HEK293 (cell line): ENCODE results near the gene PTPN20.

ENCODE experiments used
- CTCF ChIA-PET: fragments of 350-600 bp; formaldehyde crosslinking; extraction: SDS; loops from one replicate; lab custom pipeline; 2021; ENCODE audit warnings: antibody characterized with exemption; lab: Yijun Ruan, JAX
- POLR2A ChIA-PET: fragments of 300-600 bp; formaldehyde crosslinking; extraction: SDS; loops from one replicate; lab custom pipeline; 2020; ENCODE audit warnings: antibody characterized with exemption, inconsistent platforms; lab: Yijun Ruan, JAX
- H3K27ac ChIP-seq: fragments of 200-500 bp; sonication (Bioruptor generic); 2 replicates; pipeline ENCODE4 v1.5.1; 2014; ENCODE audit warnings: low read depth, low read length, control low read depth, inconsistent platforms; ENCODE audit errors: extremely low read depth
- H3K36me3 ChIP-seq, 2 experiments: fragments of 200-500 bp in 1 of 2; sonication (Bioruptor generic) in 1 of 2; 1 replicate in 1 of 2; 2 replicates in 1 of 2; pipeline ENCODE4 v1.5.1; 2014 to 2017; ENCODE audit warnings: inconsistent platforms in 2 of 2, low read length in 2 of 2; ENCODE audit not compliant: control insufficient read depth in 2 of 2, insufficient read depth in 1 of 2
- H3K4me1 ChIP-seq: fragments of 200-500 bp; sonication (Bioruptor generic); 2 replicates; pipeline ENCODE4 v1.5.1; 2014; ENCODE audit warnings: mild to moderate bottlenecking, low read length, inconsistent platforms; ENCODE audit not compliant: control insufficient read depth, insufficient read depth
- H3K4me3 ChIP-seq: 2 replicates; pipeline ENCODE4 v1.5.1; 2011; ENCODE audit warnings: low read depth, mild to moderate bottlenecking, control low read depth, low read length, moderate library complexity
- H3K9me3 ChIP-seq: fragments of 200-500 bp; sonication (Bioruptor generic); 2 replicates; pipeline ENCODE4 v1.5.1; 2014; ENCODE audit warnings: low read depth, low read length, inconsistent platforms; ENCODE audit not compliant: control insufficient read depth, insufficient read depth
- FEZF1 ChIP-seq: fragments of 450-650 bp; formaldehyde crosslinking; IDR thresholded peaks from 2 replicates; pipeline ENCODE4 v1.5.1; 2016; ENCODE audit warnings: missing biosample characterization, missing genetic modification characterization
- GLIS1 ChIP-seq: fragments of 450-650 bp; formaldehyde crosslinking; IDR thresholded peaks from 2 replicates; pipeline ENCODE4 v1.5.1; 2016; ENCODE audit warnings: missing biosample characterization, missing genetic modification characterization
- INSM2 ChIP-seq: fragments of 450-650 bp; formaldehyde crosslinking; IDR thresholded peaks from 2 replicates; pipeline ENCODE4 v1.5.1; 2016; ENCODE audit warnings: missing biosample characterization, missing genetic modification characterization
- KLF10 ChIP-seq: fragments of 450-650 bp; IDR thresholded peaks from 2 replicates; pipeline ENCODE4 v1.5.1; 2018; ENCODE audit warnings: missing biosample characterization, mild to moderate bottlenecking, missing genetic modification characterization
- KLF8 ChIP-seq: fragments of 450-650 bp; formaldehyde crosslinking; IDR thresholded peaks from 2 replicates; pipeline ENCODE4 v1.5.1; 2016; ENCODE audit warnings: missing biosample characterization, missing genetic modification characterization
- OVOL3 ChIP-seq: fragments of 450-650 bp; formaldehyde crosslinking; IDR thresholded peaks from 2 replicates; pipeline ENCODE4 v1.5.1; 2016; ENCODE audit warnings: missing biosample characterization, missing genetic modification characterization
- ZBTB17 ChIP-seq: fragments of 450-650 bp; formaldehyde crosslinking; IDR thresholded peaks from 2 replicates; pipeline ENCODE4 v1.5.1; 2016; ENCODE audit warnings: missing biosample characterization, missing genetic modification characterization
- ZBTB49 ChIP-seq: fragments of 450-650 bp; formaldehyde crosslinking; IDR thresholded peaks from 2 replicates; pipeline ENCODE4 v1.5.1; 2016; ENCODE audit warnings: missing biosample characterization, missing genetic modification characterization, low read depth
- ZNF211 ChIP-seq: fragments of 450-650 bp; formaldehyde crosslinking; IDR thresholded peaks from 2 replicates; pipeline ENCODE4 v1.5.1; 2016; ENCODE audit warnings: low read depth, missing biosample characterization, missing genetic modification characterization
- ZNF239 ChIP-seq: fragments of 450-650 bp; formaldehyde crosslinking; IDR thresholded peaks from 2 replicates; pipeline ENCODE4 v1.5.1; 2016; ENCODE audit warnings: missing biosample characterization, missing genetic modification characterization
- ZNF274 ChIP-seq, 2 experiments: fragments of 200-500 bp in 1 of 2; fragments of 450-650 bp in 1 of 2; sonication (Bioruptor generic) in 1 of 2; formaldehyde crosslinking in 1 of 2; IDR thresholded peaks; 2 replicates each; pipeline versions ENCODE4 v1.5.1 to v1.6.1; 2014 to 2016; ENCODE audit warnings: borderline replicate concordance in 1 of 2, inconsistent platforms in 1 of 2, low read length in 1 of 2, missing biosample characterization in 1 of 2, missing genetic modification characterization in 1 of 2
- ZNF292 ChIP-seq: fragments of 450-650 bp; formaldehyde crosslinking; IDR thresholded peaks from 2 replicates; pipeline ENCODE4 v1.5.1; 2016; ENCODE audit warnings: low read depth, missing biosample characterization, missing genetic modification characterization, borderline replicate concordance
- ZNF324 ChIP-seq: fragments of 450-650 bp; formaldehyde crosslinking; IDR thresholded peaks from 2 replicates; pipeline ENCODE4 v1.5.1; 2016; ENCODE audit warnings: missing biosample characterization, missing genetic modification characterization
- ZNF433 ChIP-seq: fragments of 450-650 bp; formaldehyde crosslinking; IDR thresholded peaks from 2 replicates; pipeline ENCODE4 v1.5.1; 2016; ENCODE audit warnings: missing biosample characterization, missing genetic modification characterization, low read depth
- ZNF488 ChIP-seq: fragments of 450-650 bp; formaldehyde crosslinking; IDR thresholded peaks from 2 replicates; pipeline ENCODE4 v1.5.1; 2016; ENCODE audit warnings: missing biosample characterization, missing genetic modification characterization
- ZNF544 ChIP-seq: fragments of 450-650 bp; formaldehyde crosslinking; IDR thresholded peaks from 2 replicates; pipeline ENCODE4 v1.5.0; 2017; ENCODE audit warnings: missing biosample characterization, missing genetic modification characterization
- ZNF548 ChIP-seq: fragments of 450-650 bp; formaldehyde crosslinking; IDR thresholded peaks from 2 replicates; pipeline ENCODE4 v1.5.1; 2016; ENCODE audit warnings: missing biosample characterization, missing genetic modification characterization
- ZSCAN18 ChIP-seq: fragments of 450-650 bp; formaldehyde crosslinking; IDR thresholded peaks from 2 replicates; pipeline ENCODE4 v1.5.1; 2016; ENCODE audit warnings: missing biosample characterization, missing genetic modification characterization
- TF ChIP-seq, protein P1 (sequence below): fragments of 450-650 bp; formaldehyde crosslinking; IDR thresholded peaks from 2 replicates; pipeline ENCODE4 v1.5.1; 2017; ENCODE audit warnings: missing biosample characterization, missing genetic modification characterization
- TF ChIP-seq, protein P2 (sequence below): fragments of 450-650 bp; formaldehyde crosslinking; IDR thresholded peaks from 2 replicates; pipeline ENCODE4 v1.5.1; 2016; ENCODE audit warnings: missing biosample characterization, missing genetic modification characterization
- TF ChIP-seq, protein P3 (sequence below): fragments of 450-650 bp; formaldehyde crosslinking; IDR thresholded peaks from 2 replicates; pipeline ENCODE4 v1.5.1; 2016; ENCODE audit warnings: missing biosample characterization, missing genetic modification characterization

Gene PTPN20

DNA sequence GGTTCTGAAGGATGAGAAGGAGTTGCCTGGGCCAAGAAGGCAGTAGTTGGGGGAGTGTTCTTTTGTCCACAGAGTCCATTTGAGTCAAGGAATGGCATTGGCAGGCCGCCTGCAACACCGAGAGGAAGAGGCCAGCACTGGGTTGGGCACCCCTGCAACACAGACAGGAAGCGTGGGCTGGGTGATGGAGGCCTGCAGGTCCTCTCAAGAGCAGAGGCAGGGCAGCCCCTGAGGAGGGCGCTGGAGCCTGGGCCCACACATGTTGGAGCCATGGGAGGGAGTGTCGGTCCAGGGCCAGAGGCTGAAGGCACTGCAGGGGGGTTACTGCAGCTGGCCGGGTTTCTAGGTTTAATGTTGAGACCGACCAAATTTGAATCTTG, 137.3 kb downstream of the PTPN20 start:
- no peaks in the 10 kb centered on the region for H3K9me3 ChIP-seq
- H3K36me3 ChIP-seq, result no peaks in the 10 kb centered on the region
- CTCF ChIA-PET, result interaction anchor here (0.6 to 5.5 kb wide), 21 partner anchors 9 to 297 kb away, joined by 3 to 131 read pairs (median 5); partner anchors contain the start of gene GDF10
- POLR2A ChIA-PET, result interaction anchor here (1.2 kb wide), 1 partner anchor 263 kb away, joined by 5 read pairs; no protein-coding TSS in a partner anchor
- no peak overlapping the region for H3K27ac ChIP-seq
- TF ChIP-seq ZNF548 (tag by site-specific recombination), result no peak
- TF ChIP-seq, protein P1, sequence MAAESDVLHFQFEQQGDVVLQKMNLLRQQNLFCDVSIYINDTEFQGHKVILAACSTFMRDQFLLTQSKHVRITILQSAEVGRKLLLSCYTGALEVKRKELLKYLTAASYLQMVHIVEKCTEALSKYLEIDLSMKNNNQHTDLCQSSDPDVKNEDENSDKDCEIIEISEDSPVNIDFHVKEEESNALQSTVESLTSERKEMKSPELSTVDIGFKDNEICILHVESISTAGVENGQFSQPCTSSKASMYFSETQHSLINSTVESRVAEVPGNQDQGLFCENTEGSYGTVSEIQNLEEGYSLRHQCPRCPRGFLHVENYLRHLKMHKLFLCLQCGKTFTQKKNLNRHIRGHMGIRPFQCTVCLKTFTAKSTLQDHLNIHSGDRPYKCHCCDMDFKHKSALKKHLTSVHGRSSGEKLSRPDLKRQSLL (tag by site-specific recombination), result peak; percentile 58; the same call in 1 of the 2 replicates
- H3K4me3 ChIP-seq, result no peak overlapping the region
- no peaks in the 10 kb centered on the region for H3K4me1 ChIP-seq

GRCh38 chr10:47049056-47049851, 138.0 kb downstream of the PTPN20 start:
- TF ChIP-seq KLF8 (tag by site-specific recombination) (no peak), ZNF211 (tag by site-specific recombination) (no peak), ZSCAN18 (tag by site-specific recombination) (no peak), ZNF324 (tag by site-specific recombination) (no peak), ZBTB17 (no peak), ZNF433 (tag by site-specific recombination) (no peak), GLIS1 (no peak), ZNF488 (tag by site-specific recombination) (no peak), KLF10 (tag by site-specific recombination) (no peak), ZNF239 (tag by site-specific recombination) (no peak), ZBTB49 (tag by site-specific recombination) (no peak), ZNF292 (tag by site-specific recombination) (no peak), INSM2 (tag by site-specific recombination) (no peak), FEZF1 (tag by site-specific recombination) (no peak), ZNF274 (IDR thresholded peaks at IDR 0.05; ENCODE audit: low read length) (no peak), ZNF274 (tag by site-specific recombination; IDR thresholded peaks at IDR 0.05; ENCODE audit: borderline replicate concordance) (no peak), OVOL3 (tag by site-specific recombination) (no peak), ZNF544 (no peak)
- TF ChIP-seq, protein P2, sequence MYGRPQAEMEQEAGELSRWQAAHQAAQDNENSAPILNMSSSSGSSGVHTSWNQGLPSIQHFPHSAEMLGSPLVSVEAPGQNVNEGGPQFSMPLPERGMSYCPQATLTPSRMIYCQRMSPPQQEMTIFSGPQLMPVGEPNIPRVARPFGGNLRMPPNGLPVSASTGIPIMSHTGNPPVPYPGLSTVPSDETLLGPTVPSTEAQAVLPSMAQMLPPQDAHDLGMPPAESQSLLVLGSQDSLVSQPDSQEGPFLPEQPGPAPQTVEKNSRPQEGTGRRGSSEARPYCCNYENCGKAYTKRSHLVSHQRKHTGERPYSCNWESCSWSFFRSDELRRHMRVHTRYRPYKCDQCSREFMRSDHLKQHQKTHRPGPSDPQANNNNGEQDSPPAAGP (tag by site-specific recombination), result no peak
- TF ChIP-seq, protein P3, sequence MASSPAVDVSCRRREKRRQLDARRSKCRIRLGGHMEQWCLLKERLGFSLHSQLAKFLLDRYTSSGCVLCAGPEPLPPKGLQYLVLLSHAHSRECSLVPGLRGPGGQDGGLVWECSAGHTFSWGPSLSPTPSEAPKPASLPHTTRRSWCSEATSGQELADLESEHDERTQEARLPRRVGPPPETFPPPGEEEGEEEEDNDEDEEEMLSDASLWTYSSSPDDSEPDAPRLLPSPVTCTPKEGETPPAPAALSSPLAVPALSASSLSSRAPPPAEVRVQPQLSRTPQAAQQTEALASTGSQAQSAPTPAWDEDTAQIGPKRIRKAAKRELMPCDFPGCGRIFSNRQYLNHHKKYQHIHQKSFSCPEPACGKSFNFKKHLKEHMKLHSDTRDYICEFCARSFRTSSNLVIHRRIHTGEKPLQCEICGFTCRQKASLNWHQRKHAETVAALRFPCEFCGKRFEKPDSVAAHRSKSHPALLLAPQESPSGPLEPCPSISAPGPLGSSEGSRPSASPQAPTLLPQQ (tag by site-specific recombination), result no peak
- CTCF ChIA-PET, result interaction anchor here (1.1 to 5.5 kb wide), 10 partner anchors 10 to 296 kb away, joined by 3 to 131 read pairs (median 6); no protein-coding TSS in a partner anchor
- H3K9me3 ChIP-seq, result no peaks in the 10 kb centered on the region
- no peaks in the 10 kb centered on the region for H3K4me1 ChIP-seq
- H3K36me3 ChIP-seq, result no peaks in the 10 kb centered on the region
- H3K27ac ChIP-seq, result no peak overlapping the region
- POLR2A ChIA-PET, result no interaction called here
- H3K4me3 ChIP-seq, result no peak overlapping the region
